NCI-H1694 (cell line): ENCODE measurements around the gene MINPP1.
"Not testable (repeated sequence)": the region's sequence is repeated elsewhere in the genome, so short reads cannot be mapped to it uniquely, and the experiment has no call there.

Source experiments
- DNase-seq: peaks from one replicate; lab custom pipeline; 2025; lab: John Stamatoyannopoulos, UW

The MINPP1 gene

DNA sequence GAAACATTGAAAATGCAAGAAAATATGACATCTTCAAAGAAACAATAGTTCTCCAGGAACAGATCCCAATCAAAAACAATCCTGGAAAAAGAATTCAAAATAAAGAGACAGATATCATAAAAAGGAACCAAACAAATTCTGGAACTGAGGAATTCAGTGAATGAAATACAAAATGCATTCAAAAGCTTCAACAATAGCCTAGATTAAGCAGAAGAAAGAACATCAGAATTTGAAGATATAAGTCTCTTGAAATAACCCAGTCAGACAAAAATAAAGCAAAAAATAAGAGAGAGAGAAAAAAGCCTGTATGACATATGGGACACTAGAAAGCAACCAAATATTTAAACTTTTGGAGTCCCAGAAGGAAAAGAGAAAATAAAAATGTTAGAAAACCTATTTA lies 60.3 kb downstream of the MINPP1 start:
- no peak for DNase-seq

DNA sequence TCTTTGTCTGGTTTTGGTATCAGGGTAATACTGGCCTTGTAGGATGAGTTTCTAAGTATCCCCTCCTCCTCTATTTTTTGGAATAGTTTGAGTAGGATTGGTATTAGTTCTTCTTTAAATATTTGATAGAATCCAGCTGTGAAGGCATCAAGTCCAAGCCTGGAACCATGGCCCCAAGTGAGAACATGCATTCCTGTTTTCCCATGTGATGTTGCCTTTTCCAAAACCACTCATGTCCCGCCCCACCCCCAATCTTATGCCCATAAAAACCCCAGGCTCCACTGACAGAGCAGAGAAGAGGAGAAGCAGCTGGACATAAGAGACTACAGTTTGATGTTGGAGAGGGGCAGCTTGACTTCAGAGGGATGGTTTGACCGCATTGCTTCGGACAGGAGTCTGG lies 71.2 kb downstream of the MINPP1 start:
- DNase-seq = no peak

DNA sequence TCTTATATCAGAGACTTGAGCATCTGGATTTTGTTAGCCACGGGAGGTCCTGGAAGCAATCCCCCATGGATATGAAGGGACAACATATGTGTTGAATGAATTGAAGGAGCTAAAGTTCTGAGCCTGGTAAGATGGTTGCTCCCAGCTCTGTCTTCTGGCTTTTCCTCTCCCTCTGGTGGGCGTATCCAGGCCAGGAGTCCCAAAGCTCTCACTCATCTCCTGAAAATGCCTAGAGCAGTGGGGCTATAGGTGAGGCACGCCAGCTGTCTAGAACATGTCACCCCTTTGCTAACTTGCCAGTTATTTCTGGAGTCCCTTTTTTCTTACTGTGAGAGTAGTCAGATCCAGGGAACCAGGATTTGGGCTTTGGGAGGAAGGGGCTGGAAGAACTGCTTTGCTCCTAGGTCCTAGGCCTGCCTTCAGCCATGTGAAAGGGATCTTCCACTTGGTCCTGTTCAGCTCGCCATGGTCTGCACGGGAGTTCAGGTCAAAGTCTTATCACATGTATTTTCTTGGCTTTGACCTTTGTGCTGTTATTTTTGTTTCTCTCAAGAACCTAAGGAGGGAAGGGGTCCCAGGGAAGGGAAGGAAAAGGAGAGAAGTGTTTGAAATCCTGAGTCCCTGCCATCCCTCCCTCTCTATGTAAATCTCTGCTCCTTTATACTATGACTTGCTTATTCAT lies 73.6 kb downstream of the MINPP1 start:
- no peak for DNase-seq

DNA sequence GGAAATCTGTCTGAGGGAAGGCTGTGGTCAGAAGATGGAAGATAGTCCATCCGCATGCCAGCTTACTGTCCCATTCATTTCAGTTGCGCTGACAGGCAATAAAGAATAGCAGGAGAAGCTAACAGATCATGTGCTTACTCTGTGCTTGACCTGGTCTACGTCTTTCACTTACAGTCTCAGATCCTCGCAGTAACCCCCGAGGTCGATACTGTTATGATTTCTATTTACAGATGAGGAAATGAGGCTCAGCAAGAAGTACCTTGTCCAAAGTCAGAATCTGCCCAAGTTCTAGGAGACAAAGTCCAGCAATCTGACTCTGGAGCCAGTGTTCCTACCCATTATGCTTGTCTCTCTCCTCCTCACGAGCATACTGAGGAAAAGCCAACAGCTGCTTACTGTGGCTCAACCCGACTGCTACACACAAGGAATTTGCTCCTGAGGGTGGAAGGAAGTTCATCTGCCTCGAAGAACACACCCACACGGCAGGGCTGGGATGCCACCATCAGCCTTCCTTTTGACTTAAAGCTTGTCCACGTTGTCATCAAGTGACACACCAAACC lies 74.2 kb downstream of the MINPP1 start:
- no peak for DNase-seq

DNA sequence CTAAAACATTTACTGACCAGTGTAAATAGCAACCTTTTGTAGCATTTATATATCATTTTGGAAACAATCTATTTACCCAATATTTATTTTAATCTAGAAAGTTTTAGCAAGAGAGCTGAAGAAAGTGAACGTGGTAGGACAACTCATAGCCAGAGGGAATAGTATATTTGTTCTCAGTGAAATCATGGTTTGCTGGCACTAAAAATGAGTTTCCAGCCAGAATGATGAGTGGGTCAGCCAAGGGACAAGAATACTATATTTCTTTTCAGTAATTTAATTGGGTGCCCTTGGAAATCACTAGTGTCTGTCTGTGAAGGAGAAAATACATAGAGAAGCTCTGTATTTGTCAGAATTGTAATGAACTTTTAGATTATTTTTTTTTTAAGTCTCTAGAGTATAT lies 74.9 kb downstream of the MINPP1 start:
- DNase-seq = no peak

DNA sequence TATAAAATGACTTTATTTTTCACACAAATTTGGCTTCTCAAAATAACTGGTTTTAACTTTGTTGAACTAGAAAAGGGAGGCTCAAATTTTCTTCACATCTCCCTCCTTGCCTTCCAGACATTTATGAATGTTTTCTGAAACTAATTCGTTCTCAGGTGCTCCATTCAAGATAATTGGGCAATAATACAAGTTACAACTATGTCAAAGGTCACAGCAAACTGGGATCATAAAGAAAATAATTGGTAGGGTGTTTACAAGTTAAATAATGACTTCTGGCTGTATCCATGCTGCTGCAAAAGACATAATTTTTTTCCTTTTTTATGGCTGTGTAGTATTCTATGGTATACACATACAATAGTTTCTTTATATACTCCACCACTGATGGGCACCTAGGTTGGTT lies 75.3 kb downstream of the MINPP1 start:
- DNase-seq = no peak

DNA sequence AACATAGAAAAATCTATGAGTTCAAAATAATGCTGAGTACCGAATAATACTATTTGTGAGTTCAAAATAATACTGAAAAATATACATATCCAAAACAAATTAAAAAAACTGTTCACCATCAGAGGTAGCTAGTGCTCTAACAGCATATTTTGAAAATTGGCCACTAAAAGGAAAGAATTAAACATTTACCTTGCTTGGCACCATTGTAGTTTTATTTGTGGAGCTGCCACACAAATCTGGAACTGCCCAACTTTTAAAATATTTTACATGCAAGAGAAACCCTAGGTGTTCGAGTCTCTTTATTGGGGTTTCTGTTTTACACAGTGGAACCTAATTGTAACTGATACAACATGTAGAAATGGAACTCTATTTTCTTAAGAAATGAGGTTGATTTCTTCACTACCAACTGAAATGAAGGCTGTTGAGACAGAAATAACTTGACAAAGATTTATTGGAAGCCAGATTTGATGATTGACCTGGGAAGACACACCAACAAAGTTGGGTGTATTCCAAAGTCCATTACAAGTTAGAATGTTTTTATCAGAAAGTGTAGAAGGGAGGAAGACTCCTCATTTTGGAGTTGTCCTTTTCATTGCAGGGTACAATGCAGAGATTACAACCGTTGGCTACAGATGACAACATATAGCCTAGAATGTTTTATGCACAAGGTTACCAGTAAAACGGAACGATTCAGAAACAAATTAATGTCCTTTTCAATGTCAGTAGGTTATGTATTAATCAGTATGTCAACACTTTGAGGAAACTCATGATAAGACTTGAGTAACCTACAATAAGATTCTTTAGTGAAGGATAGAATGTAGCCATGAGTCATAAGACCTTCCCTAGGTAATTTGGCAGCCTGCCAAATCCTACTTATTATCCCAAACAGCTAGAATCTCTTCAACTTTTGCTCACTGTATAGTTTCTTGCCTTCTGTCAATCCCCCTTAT lies 81.1 kb downstream of the MINPP1 start:
- no peak for DNase-seq

DNA sequence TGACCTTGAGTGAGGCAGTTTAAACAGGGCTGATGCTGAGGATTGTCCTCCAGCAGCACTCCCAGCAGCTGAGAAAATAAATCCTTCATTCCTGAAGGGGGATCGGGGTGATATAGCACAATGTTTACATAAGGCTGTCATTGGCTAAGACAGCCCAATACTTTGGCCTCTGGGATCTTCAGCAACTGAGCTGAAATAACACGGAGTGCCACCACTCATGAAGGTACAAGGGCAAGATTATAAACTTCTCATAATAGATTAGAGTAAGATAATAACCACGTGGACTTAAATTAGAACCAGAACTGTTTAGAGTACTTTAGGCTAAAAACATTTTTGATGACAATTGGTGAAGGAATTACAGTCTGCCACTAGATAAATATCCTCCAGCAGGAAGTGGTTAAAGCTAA lies 85.0 kb downstream of the MINPP1 start:
- no peak for DNase-seq

DNA sequence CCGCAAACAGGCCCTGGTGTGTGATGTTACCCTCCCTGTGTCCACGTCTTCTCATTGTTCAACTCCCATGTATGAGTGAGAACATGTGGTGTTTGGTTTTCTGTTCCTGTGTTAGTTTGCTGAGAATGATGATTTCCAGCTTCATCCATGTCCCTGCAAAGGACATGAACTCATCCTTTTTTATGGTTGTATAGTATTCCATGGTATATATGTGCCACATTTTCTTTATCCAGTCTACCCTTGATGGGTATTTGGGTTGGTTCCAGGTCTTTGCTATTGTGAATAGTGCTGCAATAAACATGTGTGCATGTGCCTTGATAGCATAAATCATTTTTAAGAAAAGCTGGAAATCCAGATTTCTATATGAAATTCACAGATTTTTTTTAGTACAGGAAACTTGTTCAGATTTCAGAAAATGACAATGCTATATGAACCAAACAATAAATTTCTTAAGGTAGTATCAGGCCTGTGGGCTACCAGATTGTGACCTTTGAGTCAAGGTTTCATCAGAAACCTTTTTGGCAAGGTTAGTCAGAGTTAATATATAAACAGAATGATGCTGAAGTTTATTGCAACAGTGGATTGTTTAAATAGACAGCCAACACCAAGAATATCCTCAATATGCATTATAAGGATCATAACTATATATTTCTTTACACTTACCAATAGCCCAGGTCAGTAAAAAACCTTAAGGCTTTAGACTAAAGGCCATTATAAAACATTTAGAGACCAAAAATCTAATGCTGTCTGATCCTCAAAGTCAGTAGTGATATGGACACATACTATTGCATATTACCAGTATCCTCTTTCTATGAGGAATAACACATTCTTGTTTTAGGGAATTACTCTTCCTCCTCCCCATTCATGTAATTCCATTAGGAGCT lies 86.3 kb downstream of the MINPP1 start:
- DNase-seq = no peak

DNA sequence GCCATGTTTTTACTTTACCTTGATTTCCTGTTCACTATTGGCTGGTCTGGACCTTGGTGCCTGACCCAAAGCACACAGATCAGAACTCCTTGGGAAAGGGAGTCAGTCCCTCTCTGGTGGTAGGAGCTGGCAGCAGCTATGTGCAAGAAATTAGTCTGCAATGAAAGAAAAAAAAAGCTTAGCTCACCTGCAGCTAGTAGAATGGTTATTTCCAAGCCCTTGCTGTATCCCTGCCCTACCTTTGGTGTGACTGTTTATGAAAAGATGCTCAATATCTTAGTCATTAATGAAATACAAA lies 86.8 kb downstream of the MINPP1 start:
- DNase-seq = no peak

DNA sequence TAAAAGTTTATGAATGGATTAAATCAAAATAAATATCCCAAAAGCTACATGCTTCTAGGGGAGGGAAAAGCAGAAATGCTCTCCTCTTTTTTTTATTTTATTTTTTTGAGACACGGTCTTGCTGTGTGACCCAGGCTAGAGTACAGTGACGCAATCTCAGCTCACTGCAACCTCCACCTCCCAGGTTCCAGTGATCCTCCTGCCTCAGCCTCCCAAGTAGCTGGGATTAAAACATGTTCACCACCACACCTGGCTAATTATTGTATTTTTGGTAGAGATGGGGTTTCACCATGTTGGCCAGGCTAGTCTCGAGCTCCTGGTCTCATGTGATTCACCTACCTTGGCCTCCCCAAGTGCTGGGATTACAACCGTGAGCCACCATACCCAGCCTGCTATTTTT lies 88.2 kb downstream of the MINPP1 start:
- DNase-seq = not testable (repeated sequence)

DNA sequence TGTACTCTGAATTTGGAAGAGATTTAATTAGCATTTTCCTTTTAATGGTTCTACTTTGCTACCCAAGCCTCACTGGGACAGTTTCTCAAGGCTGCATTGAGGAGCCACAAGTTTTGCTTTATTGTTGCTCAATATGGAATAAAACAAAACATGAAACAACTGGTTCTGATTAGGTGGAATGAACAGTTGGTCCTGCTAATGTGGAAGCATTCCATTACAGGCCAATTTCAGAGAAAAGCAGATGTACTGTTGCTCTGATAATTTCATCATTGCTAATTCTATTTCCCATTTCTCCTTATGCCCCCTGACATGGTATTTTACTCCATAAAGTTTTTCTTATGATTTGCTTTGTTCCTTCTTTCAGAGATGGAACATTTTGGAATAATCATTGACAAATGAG lies 89.0 kb downstream of the MINPP1 start:
- no peak for DNase-seq

DNA sequence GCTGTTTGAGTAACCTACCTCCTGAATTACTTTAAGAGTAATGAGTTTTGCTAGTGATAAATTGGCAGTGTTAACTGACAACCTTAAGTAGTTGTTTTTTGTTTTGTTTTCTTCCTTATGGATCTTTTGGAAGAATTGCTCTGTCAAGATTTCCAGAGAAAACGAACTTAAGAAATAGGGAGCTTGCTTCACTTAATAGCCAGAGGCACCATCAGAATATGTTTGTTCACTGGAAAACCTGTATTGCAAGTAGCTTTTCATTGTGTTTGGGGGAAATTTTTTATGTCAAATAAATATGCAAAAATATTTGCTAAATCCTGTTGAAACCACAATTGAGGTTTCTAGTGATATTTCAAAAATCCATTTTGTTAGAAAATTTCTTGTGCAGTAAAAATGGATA lies 89.5 kb downstream of the MINPP1 start:
- no peak for DNase-seq

DNA sequence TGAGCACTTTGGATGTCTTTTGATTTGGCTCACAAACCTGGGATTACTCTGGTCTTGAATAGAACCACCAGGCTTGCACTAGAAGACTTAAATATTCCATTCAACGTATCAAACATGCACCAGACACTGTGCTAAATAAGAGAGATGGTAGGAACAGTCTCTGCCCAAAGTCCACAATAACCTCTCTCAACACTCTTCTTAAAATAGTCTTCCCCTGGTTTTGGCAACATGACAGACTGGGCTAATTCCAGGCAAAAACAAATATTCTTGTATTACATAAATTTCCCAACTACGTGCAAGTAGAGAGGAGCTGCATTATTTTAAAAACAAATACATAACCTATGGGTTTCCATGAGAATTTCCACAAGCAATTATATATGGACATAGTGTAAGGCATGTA lies 90.2 kb downstream of the MINPP1 start:
- DNase-seq = no peak

DNA sequence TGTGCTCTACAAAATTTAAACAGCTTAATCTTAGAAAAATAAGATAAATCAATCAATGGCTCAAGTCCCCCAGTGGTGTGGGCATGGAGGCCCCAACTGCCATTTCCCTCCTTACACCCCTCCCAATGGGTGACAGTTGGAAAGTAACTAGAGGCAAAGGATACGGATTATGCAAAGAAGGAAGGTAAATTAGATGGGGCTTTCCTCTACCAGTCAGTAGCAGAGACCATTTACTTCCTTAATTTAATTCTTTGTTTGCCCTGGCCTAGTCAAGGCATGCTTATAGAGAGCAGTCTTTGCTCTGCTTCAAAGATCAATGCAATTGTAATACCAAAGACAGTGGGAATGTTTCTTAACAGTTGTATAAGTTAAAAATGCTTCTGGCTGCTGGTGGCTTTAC lies 91.7 kb downstream of the MINPP1 start:
- DNase-seq = no peak

DNA sequence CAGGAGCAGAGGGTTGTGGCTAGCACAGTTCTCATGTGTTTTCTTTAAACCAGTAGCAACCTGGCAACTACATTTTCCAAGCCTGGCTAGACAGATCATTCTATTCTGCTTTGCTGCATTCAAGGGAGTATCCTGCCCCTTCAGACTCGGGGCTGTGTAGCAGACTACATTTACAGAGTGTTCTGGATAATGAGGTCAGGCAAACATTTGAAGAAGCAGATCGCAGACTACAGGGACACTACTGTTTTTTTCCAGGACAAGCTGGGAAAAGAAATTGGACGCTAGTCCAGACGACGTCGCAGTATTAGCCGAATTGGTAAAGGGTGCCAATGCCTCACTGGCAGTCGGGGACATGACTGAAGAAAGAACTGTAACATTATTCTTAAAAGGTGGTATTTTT lies 94.0 kb downstream of the MINPP1 start:
- no peak for DNase-seq

DNA sequence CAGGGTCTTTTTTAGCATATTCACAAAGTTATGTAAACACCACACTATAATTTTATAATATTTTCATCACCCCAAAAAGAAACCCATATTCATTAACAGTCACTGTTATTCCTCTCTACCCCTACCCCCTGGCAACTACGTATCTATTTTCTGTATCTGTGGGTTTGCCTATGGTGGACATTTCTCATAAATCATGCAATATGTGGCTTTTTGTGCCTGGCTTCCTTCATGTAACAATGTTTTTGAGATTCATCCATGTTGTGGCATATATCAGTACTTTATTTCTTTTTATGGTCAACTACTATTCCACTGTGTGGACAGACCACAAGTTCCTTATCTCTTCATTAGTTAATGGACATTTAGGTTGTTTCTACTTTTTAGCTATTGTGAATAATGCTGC lies 95.9 kb downstream of the MINPP1 start:
- no peak for DNase-seq
